Activated CD4-positive, alpha-beta memory T cell treated with anti-CD3 and anti-CD28 coated beads, Interleukin-2, amount 10 ng/mL, durations not matched to agents 7 days and 5 days (primary cell): ENCODE measurements around the gene PPA2. TPM values are rescaled to one million over a fixed set of nuclear protein-coding genes. Genes with fewer than 3 reads are reported as not detected.

Experiments used
- CTCF ChIA-PET: fragments of 350-600 bp; sonication (Branson Sonifier 250); formaldehyde crosslinking; loops from one replicate; lab custom pipeline; 2021; ENCODE audit warnings: antibody characterized with exemption, inconsistent platforms; lab: Charles Lee
- POLR2A ChIA-PET: fragments of 350-600 bp; sonication (Branson Sonifier 250); formaldehyde crosslinking; loops from one replicate; lab custom pipeline; 2021; ENCODE audit warnings: antibody characterized with exemption; lab: Charles Lee
- DNase-seq: peaks from one replicate; pipeline ENCODE4 v3.0.0-alpha.2; 2020
- H3K27ac Mint-ChIP-seq: one replicate; pipeline ENCODE4 v1.8.0; 2021; ENCODE audit warnings: mild to moderate bottlenecking, mixed read lengths
- H3K27me3 Mint-ChIP-seq: one replicate; pipeline ENCODE4 v1.8.0; 2021; ENCODE audit warnings: mixed read lengths
- H3K36me3 Mint-ChIP-seq: one replicate; pipeline ENCODE4 v1.8.0; 2021; ENCODE audit warnings: low read depth, mixed read lengths
- H3K4me1 Mint-ChIP-seq: one replicate; pipeline ENCODE4 v1.8.0; 2021; ENCODE audit warnings: mixed read lengths
- H3K4me3 Mint-ChIP-seq: one replicate; pipeline ENCODE4 v1.8.0; 2021; ENCODE audit warnings: mild to moderate bottlenecking, mixed read lengths
- H3K9me3 Mint-ChIP-seq: one replicate; pipeline ENCODE4 v1.8.0; 2021; ENCODE audit warnings: mixed read lengths
- total RNA-seq, 2 experiments: library from RNA; stranded (reverse); gene quantifications; one replicate each; pipeline ENCODE4 v1.2.3, GENCODE V29; 2021

Gene PPA2
- total RNA-seq, 2 experiments from 2014 or later, result 54.6 to 61.0 TPM

DNA sequence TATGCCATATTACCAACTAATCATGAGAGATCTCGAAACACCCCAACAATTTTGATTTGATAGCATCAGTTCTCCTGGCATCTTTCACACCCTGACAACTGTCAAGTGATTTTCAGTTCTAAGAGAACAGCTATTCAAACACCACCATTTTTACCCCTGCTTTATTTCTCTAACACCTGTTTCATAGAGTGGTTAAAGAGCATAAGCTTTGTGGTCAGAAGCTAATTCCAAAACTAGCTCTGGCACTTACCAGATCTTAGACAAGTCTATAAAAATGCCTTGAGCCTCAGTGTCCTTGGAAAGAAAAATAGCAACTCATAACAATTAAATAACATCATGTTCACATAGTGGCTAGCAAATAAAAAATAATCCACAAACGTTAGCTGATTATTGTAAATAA, 17.9 kb downstream of the PPA2 start:
- no peak overlapping the region for H3K4me3 Mint-ChIP-seq

DNA sequence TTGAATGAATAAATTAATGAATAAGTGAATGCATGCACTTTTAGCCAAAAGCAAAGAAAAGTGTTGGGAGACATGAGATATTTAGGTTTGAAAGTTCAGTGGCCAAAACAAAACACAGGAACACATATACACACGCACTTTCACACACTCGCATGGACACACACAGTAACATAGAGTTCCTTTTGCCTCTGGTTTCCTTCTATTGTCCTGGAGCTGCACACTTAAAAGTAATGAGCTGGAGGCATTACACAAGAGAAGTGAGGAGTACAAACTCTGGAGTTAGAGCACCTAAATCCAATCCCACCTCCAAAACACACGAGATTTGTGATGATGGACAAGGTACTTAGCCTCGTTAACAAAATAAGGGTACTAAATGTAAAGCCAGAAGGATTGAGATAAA, 18.7 kb downstream of the PPA2 start:
- no peak overlapping the region for H3K4me3 Mint-ChIP-seq
- H3K9me3 Mint-ChIP-seq, result no peaks in the 10 kb centered on the region
- ChIA-PET POLR2A (no interaction called here), CTCF (interaction anchor here (1.4 kb wide), 1 partner anchor 18 kb away, joined by 6 read pairs; the partner anchor contains the start of gene PPA2)
- no peak overlapping the region for H3K27ac Mint-ChIP-seq
- DNase-seq, result no peak
- H3K4me1 Mint-ChIP-seq, result peaks cover 19% of the 10 kb centered on the region
- peaks cover 39% of the 10 kb centered on the region for H3K36me3 Mint-ChIP-seq
- no peaks in the 10 kb centered on the region for H3K27me3 Mint-ChIP-seq

More for the DNA sequence above, 17.9 kb downstream of the PPA2 start:
- DNase-seq, result no peak
- Mint-ChIP-seq H3K27ac (no peak overlapping the region), H3K27me3 (no peaks in the 10 kb centered on the region), H3K36me3 (peaks cover 36% of the 10 kb centered on the region), H3K4me1 (peaks cover 21% of the 10 kb centered on the region), H3K9me3 (no peaks in the 10 kb centered on the region)
- ChIA-PET CTCF (interaction anchor here (1.4 kb wide), 1 partner anchor 18 kb away, joined by 6 read pairs; the partner anchor contains the start of gene PPA2), POLR2A (interaction anchor here (1.1 kb wide), 1 partner anchor 17 kb away, joined by 3 read pairs; the partner anchor contains the start of gene PPA2)

DNA sequence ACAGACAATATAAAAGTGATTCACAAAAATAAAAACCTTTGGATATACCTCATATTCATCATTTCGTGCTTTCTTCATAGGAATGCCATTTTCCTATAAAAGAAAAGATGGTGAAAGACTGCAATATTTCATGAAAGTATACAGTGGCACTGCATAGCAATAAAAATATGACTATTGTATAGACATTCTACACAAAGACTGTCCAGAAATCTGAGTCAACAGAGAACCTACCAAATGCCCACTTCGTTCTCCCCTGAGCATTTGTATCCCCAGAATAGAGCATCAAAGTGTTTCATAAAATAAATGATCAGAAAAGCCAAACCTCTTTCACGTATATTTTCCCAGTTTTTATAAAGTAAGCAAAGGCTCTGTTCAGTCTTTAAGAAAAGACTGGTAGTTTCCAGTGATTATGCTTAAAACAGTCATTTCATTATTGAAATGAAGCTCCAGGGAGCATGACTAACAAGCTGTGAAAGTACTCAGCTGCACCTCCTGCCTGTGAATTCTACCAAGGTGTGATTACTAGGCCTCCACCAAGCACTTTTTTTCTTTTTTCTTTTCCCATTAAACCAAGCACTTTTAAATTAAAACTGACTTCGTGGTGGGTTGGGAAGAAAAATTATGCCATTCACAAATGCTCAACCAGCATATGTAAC, 20.2 kb downstream of the PPA2 start:
- Mint-ChIP-seq H3K9me3 (peaks cover 3% of the 10 kb centered on the region), H3K4me3 (no peak overlapping the region), H3K36me3 (peaks cover 45% of the 10 kb centered on the region), H3K27me3 (no peaks in the 10 kb centered on the region), H3K27ac (no peak overlapping the region), H3K4me1 (peaks cover 21% of the 10 kb centered on the region)
- DNase-seq, result no peak
- CTCF ChIA-PET, result interaction anchor here (1.1 kb wide), 1 partner anchor 20 kb away, joined by 4 read pairs; the partner anchor contains the start of gene PPA2
- POLR2A ChIA-PET, result no interaction called here

DNA sequence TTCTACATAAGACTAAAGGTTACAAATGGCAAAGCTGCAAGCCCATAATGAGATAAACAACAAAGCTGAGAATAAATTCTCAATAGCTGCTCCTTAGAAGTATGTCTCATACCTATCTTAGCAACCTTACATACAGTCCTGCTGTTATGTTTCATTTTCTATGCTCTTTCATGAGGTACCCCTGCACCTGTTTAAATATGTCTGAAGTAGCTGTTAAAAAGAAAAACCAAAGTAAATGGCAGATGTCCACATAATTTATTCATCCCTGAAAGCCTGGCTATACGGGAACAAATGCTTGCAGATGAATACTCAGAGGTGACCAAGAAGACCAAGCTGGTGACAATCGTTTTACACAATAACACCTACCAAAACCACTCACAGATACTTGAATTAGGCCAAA, 22.5 kb downstream of the PPA2 start:
- POLR2A ChIA-PET, result interaction anchor here (1.2 kb wide), 1 partner anchor 9 kb away, joined by 3 read pairs; no protein-coding TSS in a partner anchor
- H3K36me3 Mint-ChIP-seq, result peaks cover 41% of the 10 kb centered on the region

DNA sequence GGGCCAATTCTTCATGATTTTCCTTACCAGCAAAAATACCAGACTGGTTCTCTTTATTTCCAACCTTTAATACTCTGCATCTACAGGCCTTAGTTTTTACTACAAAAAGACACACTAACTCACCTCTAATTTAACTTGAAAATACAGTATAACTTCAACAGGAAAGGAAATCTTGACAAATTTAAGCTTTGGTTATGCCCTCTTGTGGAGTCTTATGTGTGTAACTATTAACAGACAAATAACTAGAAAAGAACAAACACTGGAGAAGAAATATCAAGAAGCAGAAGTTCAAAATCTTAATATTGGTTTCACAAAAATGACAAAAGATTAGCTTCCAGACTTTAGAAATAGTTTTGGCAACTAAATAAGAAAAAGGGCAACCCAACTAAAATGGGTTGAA, 33.0 kb downstream of the PPA2 start:
- ChIA-PET POLR2A (no interaction called here), CTCF (interaction anchor here (1.1 kb wide), 1 partner anchor 33 kb away, joined by 5 read pairs; the partner anchor contains the start of gene PPA2)
- Mint-ChIP-seq H3K36me3 (peaks cover 33% of the 10 kb centered on the region), H3K27ac (no peak overlapping the region), H3K4me3 (no peak overlapping the region), H3K27me3 (no peaks in the 10 kb centered on the region), H3K4me1 (no peaks in the 10 kb centered on the region), H3K9me3 (peaks cover 6% of the 10 kb centered on the region)
- DNase-seq, result no peak

More for the DNA sequence above, 22.5 kb downstream of the PPA2 start:
- Mint-ChIP-seq H3K27ac (no peak overlapping the region), H3K27me3 (no peaks in the 10 kb centered on the region), H3K4me1 (peaks cover 20% of the 10 kb centered on the region), H3K9me3 (peaks cover 3% of the 10 kb centered on the region), H3K4me3 (no peak overlapping the region)
- CTCF ChIA-PET, result interaction anchor here (1.6 kb wide), 1 partner anchor 22 kb away, joined by 7 read pairs; the partner anchor contains the start of gene PPA2
- DNase-seq, result no peak

DNA sequence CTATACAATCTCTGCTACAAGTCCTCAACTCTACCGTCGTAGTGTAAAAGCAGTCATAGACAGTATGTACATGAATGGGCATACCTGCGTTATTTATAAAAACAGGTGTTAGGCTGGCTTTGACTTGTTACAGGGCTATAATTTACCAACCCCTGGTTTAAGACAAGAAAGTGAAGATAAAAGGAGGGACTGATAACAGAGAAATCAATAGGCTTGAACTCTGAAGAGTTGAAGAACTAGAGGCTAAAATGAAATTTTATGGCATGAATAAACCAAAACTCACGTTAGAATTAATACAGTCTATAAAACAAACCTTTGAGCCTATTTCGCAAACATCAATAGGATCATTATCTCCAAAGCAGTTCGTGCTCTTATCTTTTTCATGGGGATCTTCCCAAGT, 36.2 kb downstream of the PPA2 start:
- Mint-ChIP-seq H3K4me3 (no peak overlapping the region), H3K36me3 (peaks cover 59% of the 10 kb centered on the region), H3K9me3 (peaks cover 17% of the 10 kb centered on the region), H3K27ac (no peak overlapping the region), H3K4me1 (no peaks in the 10 kb centered on the region), H3K27me3 (no peaks in the 10 kb centered on the region)
- no peak for DNase-seq
- POLR2A ChIA-PET, result no interaction called here
- CTCF ChIA-PET, result no interaction called here

DNA sequence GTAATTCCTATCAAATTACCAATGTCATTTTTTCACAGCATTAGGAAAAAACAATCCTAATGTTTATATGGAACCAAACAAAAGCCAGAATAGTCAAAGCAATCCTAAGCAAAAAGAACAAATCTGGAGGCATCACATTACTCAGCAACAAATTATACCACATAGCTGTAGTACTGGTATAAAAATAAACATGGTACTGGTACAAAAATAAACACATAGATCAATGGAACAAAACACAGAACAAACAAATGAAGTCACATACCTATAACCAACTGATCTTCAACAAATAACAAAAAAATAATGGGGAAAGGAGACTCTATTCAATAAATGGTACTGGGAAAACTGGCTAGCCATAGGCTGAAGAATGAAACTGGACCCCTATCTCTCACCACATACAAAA, 37.4 kb downstream of the PPA2 start:
- no peak overlapping the region for H3K27ac Mint-ChIP-seq
- peaks cover 17% of the 10 kb centered on the region for H3K9me3 Mint-ChIP-seq
- no peak for DNase-seq
- H3K4me3 Mint-ChIP-seq, result no peak overlapping the region
- H3K27me3 Mint-ChIP-seq, result no peaks in the 10 kb centered on the region
- ChIA-PET CTCF (no interaction called here), POLR2A (no interaction called here)
- peaks cover 66% of the 10 kb centered on the region for H3K36me3 Mint-ChIP-seq
- H3K4me1 Mint-ChIP-seq, result no peaks in the 10 kb centered on the region

DNA sequence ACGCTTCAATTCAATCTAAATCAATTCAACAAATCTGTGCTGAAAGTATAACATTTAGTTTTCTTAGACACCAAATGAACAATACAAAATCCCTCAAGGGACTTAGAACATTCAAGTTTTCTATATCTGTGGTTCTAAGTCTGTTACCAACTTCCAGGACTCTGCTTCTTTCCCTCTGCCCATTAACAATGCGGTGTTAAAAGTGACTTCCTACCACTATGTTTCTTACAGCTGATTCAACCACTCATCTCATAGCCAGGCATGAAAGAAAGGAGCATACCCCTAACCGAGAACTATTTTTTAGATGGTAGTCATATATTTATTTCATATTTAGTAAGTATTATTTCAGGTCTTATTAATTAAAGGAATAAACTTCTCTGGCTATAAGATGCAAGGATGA, 38.9 kb downstream of the PPA2 start:
- peaks cover 13% of the 10 kb centered on the region for H3K9me3 Mint-ChIP-seq
- no peak overlapping the region for H3K4me3 Mint-ChIP-seq
- ChIA-PET CTCF (no interaction called here), POLR2A (no interaction called here)
- H3K36me3 Mint-ChIP-seq, result peaks cover 66% of the 10 kb centered on the region
- no peaks in the 10 kb centered on the region for H3K27me3 Mint-ChIP-seq
- H3K4me1 Mint-ChIP-seq, result no peaks in the 10 kb centered on the region
- DNase-seq, result no peak
- no peak overlapping the region for H3K27ac Mint-ChIP-seq

DNA sequence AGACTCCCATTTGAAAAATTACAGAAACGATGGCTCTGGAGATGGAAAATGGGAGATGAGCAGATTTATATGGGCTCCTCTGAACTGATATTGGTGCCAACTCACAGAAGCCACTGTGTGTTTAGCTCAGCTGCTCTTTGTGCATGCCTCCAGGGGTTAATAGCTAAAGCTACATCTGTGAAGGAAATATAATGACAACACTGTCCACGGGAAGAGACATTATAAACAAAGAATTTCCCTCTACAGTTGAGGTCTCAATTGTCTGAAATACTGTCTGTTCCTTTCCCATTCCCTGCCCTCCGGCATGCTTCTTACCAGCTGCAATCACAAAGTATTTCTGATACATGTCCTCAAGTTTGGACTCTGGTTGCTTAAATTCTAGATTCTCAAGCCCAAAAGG, 40.4 kb downstream of the PPA2 start:
- peaks cover 66% of the 10 kb centered on the region for H3K36me3 Mint-ChIP-seq
- no peak for DNase-seq
- peaks cover 13% of the 10 kb centered on the region for H3K9me3 Mint-ChIP-seq
- no peak overlapping the region for H3K27ac Mint-ChIP-seq
- CTCF ChIA-PET, result no interaction called here
- POLR2A ChIA-PET, result no interaction called here
- H3K4me1 Mint-ChIP-seq, result no peaks in the 10 kb centered on the region
- no peak overlapping the region for H3K4me3 Mint-ChIP-seq
- no peaks in the 10 kb centered on the region for H3K27me3 Mint-ChIP-seq

DNA sequence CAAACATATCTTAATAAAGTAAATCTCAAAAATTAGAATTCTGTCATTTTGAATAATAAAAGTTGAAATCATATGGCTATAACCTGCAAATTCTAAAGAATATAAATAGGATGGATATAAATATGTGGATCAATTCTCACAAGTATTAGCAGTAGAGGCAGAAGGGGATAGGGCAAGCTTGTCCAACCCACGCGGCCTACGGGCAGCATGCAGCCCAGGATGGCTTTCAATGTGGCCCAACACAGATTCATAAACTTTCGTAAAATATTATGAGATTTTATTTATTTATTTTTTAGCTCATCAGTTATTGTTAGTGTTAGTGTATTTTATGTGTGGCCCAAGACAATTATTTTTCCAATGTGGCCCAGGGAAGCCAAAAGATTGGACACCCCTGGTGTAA, 41.4 kb downstream of the PPA2 start:
- ChIA-PET POLR2A (no interaction called here), CTCF (interaction anchor here (1.6 kb wide), 1 partner anchor 41 kb away, joined by 4 read pairs; the partner anchor contains the start of gene PPA2)
- H3K27ac Mint-ChIP-seq, result no peak overlapping the region
- H3K4me1 Mint-ChIP-seq, result no peaks in the 10 kb centered on the region
- H3K27me3 Mint-ChIP-seq, result no peaks in the 10 kb centered on the region
- H3K9me3 Mint-ChIP-seq, result peaks cover 15% of the 10 kb centered on the region
- DNase-seq, result no peak
- H3K4me3 Mint-ChIP-seq, result no peak overlapping the region
- peaks cover 71% of the 10 kb centered on the region for H3K36me3 Mint-ChIP-seq

DNA sequence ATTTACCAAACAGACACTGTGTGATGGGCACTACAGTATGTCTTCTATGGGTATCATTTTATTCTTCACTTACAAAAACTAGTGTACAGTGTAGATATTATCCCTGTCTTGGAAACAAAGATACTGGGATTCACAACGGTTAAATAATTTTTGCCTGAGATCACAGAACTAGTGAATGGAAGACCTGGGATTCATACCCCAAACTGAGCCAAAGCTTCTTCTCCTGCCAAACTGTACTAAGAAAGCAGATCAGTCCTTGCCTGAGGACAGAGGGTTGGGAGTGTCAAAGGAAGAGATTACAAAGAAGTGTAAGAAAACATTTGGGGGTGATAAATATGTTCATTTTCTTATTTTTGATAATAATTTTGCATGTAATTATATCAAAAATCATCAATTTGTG, 43.1 kb downstream of the PPA2 start:
- DNase-seq, result no peak
- no peaks in the 10 kb centered on the region for H3K27me3 Mint-ChIP-seq
- peaks cover 14% of the 10 kb centered on the region for H3K9me3 Mint-ChIP-seq
- POLR2A ChIA-PET, result no interaction called here
- peaks cover 3% of the 10 kb centered on the region for H3K4me1 Mint-ChIP-seq
- peaks cover 71% of the 10 kb centered on the region for H3K36me3 Mint-ChIP-seq
- CTCF ChIA-PET, result no interaction called here
- H3K27ac Mint-ChIP-seq, result no peak overlapping the region
- no peak overlapping the region for H3K4me3 Mint-ChIP-seq

DNA sequence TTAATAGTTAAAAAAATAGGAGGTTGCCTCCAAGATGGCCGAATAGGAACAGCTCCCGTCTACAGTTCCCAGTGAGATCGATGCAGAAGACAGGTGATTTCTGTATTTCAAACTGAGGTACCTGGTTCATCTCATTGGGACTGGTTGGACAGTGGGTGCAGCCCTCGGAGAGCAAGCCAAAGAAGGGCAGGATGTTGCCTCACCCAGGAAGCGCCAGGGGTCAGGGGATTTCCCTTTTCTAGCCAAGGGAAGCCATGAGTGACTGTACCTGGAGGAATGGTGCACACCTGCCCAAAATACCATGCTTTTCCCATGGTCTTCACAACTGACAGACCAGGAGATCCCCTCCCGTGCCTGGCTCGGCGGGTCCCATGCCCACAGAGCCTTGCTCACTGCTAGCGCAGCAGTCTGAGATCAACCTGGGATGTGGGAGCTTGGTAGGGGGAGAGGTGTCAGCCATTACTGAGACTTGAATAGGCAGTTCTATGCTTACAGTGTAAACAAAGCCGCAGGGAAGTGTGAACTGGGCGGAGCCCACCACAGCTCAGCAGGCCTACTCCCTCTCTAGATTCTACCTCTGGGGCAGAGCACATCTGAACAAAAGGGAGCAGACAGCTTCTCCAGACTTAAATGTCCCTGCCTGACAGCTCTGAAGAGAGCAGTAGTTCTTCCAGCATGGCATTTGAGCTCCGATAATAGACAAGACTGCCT, 47.5 kb downstream of the PPA2 start:
- Mint-ChIP-seq H3K27ac (no peak overlapping the region), H3K4me3 (no peak overlapping the region), H3K4me1 (peaks cover 4% of the 10 kb centered on the region), H3K27me3 (no peaks in the 10 kb centered on the region), H3K9me3 (peaks cover 15% of the 10 kb centered on the region), H3K36me3 (peaks cover 70% of the 10 kb centered on the region)
- ChIA-PET POLR2A (no interaction called here), CTCF (no interaction called here)
- DNase-seq, result no peak

DNA sequence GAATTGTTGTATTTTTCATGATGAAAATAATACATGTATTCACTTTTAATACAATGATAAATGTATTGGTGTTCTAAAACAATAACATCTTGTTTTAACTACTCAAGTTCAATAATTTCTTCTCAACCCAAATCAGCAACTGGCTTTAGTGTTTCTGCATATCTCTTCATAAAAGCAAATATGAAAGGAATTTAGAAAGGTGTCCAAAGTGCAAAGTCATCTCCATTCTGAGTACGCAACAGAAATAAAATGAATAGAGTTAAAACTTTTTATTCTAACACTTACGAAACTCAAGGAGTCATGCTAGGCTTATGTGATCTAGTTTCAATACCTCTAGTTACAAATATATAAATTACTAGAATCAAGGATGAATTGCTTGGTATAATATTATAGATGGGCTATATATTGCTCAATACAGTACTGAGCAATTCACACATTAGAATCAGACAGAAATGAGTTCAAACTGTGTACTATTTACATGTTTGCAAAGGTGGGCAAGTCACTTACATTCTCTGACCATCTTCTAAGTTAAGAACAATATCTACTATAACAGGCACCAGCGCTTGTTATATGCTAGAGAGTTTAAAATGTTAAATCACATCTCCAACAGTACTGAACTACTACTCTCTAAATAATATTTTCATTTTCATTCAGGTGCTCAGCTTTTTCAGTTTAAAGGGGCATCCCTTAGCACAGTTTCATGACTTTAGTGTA, 51.5 kb downstream of the PPA2 start:
- Mint-ChIP-seq H3K36me3 (peaks cover 62% of the 10 kb centered on the region), H3K27ac (no peak overlapping the region), H3K4me3 (no peak overlapping the region), H3K9me3 (peaks cover 12% of the 10 kb centered on the region), H3K4me1 (peaks cover 7% of the 10 kb centered on the region), H3K27me3 (no peaks in the 10 kb centered on the region)
- CTCF ChIA-PET, result no interaction called here
- POLR2A ChIA-PET, result no interaction called here
- no peak for DNase-seq
